GM12874 (cell line): Measurements from ENCODE around the gene TMEM59.

Source experiments
- CTCF ChIP-seq: IDR thresholded peaks from 2 replicates; pipeline ENCODE4 v1.5.1; 2011; ENCODE audit warnings: low read depth, mild to moderate bottlenecking, control low read depth, low read length, moderate library complexity; ENCODE audit not compliant: insufficient read depth

TMEM59 gene

GRCh38 chr1:54094001-54094729 lies 41.2 kb upstream of the TMEM59 start:
- TF ChIP-seq CTCF = no peak

- TF ChIP-seq CTCF = no peak
Measured at GRCh38 chr1:54091666-54092065, 38.7 kb upstream of the TMEM59 start.

GRCh38 chr1:54088385-54088784 lies 35.4 kb upstream of the TMEM59 start:
- no peak for TF ChIP-seq CTCF

- no peak for TF ChIP-seq CTCF
Measured at GRCh38 chr1:54086754-54087153, 33.8 kb upstream of the TMEM59 start.

- no peak for TF ChIP-seq CTCF
Measured at GRCh38 chr1:54084794-54085193, 31.8 kb upstream of the TMEM59 start.

- TF ChIP-seq CTCF = peak; percentile 86
Measured at GRCh38 chr1:54081306-54082270, 28.6 kb upstream of the TMEM59 start.

- TF ChIP-seq CTCF = no peak
Measured at GRCh38 chr1:54080598-54081049, 27.6 kb upstream of the TMEM59 start.
